GM13977 (cell line): ENCODE measurements around the gene MON1A.
"Not testable (repeated sequence)": the region's sequence is repeated elsewhere in the genome, so short reads cannot be mapped to it uniquely, and the experiment has no call there.

Source experiments
- DNase-seq: peaks from one replicate; pipeline ENCODE4 v3.0.0; 2012; ENCODE audit warnings: low spot score
- in situ Hi-C: fragments of 300-500 bp; cut with MboI; formaldehyde crosslinking; loops from one replicate; pipeline ENCODE4 v1.12.0; 2022; ENCODE audit warnings: low sequenced_read_pairs, low pct_unique_long_range_greater_than_20kb, mixed read lengths, inconsistent platforms; ENCODE audit not compliant: unreplicated experiment
- TF ChIP-seq, protein P1 (sequence below): IDR thresholded peaks from 2 replicates; pipeline ENCODE4 v1.5.1; 2012; ENCODE audit warnings: mild to moderate bottlenecking, control low read depth; ENCODE audit not compliant: insufficient read depth; ENCODE audit errors: extremely low read depth, missing control alignments

The MON1A gene

DNA sequence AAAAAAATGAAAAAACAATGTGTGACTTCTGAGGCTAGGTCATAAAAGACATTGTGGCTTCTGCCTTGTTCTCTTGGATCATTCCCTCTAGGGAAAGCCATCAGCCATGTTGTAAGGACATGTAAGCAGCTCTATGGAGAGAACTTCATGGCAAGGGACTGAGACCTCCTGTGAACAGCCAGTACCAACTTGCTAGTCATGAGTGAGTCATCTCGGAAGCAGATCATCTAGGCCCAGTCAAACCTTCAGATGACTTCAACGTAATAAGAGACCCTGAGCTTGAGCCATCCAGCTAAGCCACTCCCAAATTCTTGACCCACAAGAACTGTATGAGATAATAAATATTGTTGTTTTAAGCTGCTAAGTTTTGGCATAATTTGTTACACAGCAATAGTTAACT is 4.9 kb downstream of the MON1A start:
- in situ Hi-C loops: no loop called here
- TF ChIP-seq, protein P1, sequence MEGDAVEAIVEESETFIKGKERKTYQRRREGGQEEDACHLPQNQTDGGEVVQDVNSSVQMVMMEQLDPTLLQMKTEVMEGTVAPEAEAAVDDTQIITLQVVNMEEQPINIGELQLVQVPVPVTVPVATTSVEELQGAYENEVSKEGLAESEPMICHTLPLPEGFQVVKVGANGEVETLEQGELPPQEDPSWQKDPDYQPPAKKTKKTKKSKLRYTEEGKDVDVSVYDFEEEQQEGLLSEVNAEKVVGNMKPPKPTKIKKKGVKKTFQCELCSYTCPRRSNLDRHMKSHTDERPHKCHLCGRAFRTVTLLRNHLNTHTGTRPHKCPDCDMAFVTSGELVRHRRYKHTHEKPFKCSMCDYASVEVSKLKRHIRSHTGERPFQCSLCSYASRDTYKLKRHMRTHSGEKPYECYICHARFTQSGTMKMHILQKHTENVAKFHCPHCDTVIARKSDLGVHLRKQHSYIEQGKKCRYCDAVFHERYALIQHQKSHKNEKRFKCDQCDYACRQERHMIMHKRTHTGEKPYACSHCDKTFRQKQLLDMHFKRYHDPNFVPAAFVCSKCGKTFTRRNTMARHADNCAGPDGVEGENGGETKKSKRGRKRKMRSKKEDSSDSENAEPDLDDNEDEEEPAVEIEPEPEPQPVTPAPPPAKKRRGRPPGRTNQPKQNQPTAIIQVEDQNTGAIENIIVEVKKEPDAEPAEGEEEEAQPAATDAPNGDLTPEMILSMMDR: no peak
- no peak for DNase-seq

DNA sequence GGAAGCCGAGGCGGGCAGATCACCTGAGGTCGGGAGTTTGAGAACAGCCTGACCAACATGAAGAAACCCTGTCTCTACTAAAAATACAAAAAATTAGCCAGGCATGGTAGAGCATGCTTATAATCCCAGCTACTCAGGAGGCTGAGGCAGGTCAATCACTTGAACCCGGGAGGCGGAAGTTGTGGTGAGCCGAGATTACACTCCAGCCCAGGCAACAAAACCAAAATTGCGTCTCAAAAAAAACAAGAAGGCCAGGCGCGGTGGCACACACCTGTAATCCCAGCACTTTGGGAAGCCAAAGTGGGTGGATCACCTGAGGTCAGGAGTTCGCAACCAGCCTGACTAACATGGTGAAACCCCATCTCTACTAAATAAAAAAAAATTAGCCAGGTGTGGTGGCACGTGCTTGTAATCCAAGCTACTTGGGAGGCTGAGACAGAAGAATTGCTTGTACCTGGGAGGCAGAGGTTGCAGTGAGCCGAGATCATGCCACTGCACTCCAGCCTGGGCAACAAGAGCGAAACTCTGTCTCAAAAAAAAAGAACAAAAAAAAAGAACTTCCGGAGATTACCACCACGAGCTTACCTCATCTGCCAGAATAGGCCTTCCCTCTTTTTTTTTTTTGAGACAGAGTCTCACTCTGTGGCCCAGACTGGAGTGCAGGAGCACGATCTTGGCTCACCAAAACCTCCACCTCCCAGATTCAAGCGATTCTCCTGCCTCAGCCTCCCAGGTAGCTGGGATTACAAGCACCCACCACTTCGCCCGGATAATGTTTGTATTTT is 11.6 kb downstream of the MON1A start:
- in situ Hi-C loops, DNase-seq: not testable (repeated sequence)

DNA sequence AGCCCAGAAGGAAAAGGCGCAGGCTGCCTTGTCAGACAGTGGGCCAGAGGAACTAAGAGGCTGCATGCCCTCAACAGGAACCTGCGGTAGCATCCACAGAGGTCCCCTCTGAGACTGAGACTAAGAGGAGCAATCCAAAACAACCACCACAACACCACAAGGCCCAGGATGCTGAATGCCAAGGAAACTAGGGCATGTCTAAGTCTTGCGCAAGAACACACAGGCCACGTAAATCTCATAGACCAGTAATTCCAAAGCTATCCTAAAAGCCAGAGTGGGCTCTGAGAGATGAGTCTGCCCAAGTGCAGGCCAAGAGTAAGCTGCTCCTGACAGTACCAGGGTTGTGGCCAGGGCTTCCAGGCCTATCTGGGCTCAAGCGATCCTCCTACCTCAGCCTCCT is 12.9 kb downstream of the MON1A start:
- TF ChIP-seq, protein P1: no peak
- no peak for DNase-seq
- in situ Hi-C loops: no loop called here

DNA sequence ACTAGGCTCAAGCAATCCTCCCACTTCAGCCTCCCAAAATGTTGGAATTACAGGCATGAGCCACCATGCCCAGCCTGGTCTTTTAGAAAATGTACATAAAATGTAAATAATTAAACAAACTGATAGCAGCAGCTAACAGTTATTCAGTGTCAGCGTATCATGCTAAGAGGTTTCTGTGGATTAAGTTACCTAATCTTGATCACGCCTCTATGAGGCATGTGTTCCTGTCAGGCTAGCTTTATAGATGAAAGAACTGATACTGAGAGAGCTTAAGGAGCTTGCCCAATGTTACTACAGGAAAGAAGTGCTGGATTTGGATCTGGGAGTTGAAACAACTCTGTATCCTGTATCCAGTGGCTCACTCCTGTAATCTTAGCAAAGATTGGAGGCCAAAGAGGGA is 14.7 kb downstream of the MON1A start:
- TF ChIP-seq, protein P1: no peak
- in situ Hi-C loops: no loop called here
- DNase-seq: no peak

DNA sequence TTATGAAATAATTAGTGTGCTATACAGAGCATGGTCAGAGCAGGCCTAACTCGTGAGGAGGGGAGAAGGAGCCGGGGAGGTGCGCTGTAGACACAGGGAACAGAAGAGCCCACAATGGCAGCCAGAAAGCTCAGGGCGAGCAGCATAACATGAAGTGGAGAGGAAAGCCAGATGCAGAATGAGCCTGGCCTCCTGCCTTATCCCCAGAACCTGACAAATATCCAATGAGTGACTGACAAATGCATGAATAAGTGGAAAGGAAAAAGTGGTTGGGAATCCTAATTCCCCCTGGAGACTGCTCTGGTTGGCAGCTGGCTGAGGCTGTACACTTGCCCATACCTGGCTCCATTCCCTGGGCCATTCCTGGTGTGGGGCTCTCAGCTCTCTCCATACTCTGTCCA is 16.7 kb downstream of the MON1A start:
- in situ Hi-C loops: no loop called here
- no peak for DNase-seq
- TF ChIP-seq, protein P1: no peak

DNA sequence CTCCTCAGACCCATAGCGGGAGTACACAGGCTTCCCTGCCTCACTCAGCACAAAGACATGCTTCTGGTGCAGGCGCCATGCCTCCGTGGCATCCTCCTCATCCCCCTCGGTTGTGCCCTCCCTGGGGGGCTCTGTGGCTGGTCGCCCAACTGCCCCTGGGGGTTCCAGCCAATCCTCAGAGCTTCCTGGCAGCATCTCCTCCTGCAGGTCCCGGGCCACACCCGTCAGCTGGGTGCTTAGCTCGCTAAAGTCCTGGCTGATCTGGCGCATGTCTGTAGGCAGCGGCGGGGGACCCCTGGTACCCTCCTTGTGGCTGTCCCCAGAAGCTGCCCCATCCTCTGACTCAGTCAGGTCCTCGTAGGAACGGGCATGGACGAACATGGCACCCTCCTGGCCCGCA is 18.0 kb downstream of the MON1A start:
- TF ChIP-seq, protein P1: no peak
- in situ Hi-C loops: no loop called here
- no peak for DNase-seq

DNA sequence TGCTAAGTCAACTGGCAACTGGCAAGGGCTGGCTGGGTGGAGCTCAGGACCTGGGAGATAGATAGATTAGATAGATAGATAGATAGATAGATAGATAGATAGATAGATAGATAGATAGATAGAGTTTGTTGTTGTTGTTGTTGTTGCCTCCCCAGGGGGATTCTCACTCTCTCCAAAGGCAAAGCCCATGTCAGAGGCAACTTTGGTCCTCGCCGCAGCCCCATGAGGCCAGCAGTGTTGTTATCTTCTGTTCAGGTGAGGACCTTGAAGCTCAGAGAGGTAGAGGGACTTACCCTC is 18.5 kb downstream of the MON1A start:
- in situ Hi-C loops: no loop called here
- TF ChIP-seq, protein P1: no peak
- DNase-seq: no peak
